ENCODE measurements around the gene LTBP2.

Gene LTBP2

GRCh38 chr14:74611650-74612349 lies at the start of gene LTBP2:
Gene LTBP2, minus strand, starts transcription at chr14:74612237. Its CDS starts 293 bp downstream, at chr14:74611944.
- DNase-seq = peak in 1 of 2 experiments; percentile 75

GRCh38 chr14:74660863-74661262 lies 48.8 kb upstream of the LTBP2 start:
- no peak for DNase-seq

- no peak for DNase-seq
These were observed 48.1 kb upstream of the LTBP2 start for GRCh38 chr14:74660167-74660566.

GRCh38 chr14:74658535-74659131 lies 46.6 kb upstream of the LTBP2 start:
- no peak for DNase-seq

- no peak for DNase-seq
These were observed 44.9 kb upstream of the LTBP2 start for GRCh38 chr14:74656964-74657363.

- no peak for DNase-seq
These were observed 43.8 kb upstream of the LTBP2 start for GRCh38 chr14:74655599-74656395.

GRCh38 chr14:74654931-74655330 lies 42.9 kb upstream of the LTBP2 start:
- no peak for DNase-seq

- DNase-seq = peak; percentile 17 to 43
These were observed 41.5 kb upstream of the LTBP2 start for GRCh38 chr14:74653386-74654138.

GRCh38 chr14:74652541-74652940 lies 40.5 kb upstream of the LTBP2 start:
- no peak for DNase-seq

GRCh38 chr14:74650927-74651686 lies 39.1 kb upstream of the LTBP2 start:
- no peak for DNase-seq

- DNase-seq = no peak
These were observed 37.6 kb upstream of the LTBP2 start for GRCh38 chr14:74649673-74650072.

GRCh38 chr14:74649167-74649566 lies 37.1 kb upstream of the LTBP2 start:
- no peak for DNase-seq

- DNase-seq = no peak
These were observed 36.6 kb upstream of the LTBP2 start for GRCh38 chr14:74648601-74649000.

GRCh38 chr14:74647678-74648461 lies 35.8 kb upstream of the LTBP2 start:
- DNase-seq = peak; percentile 61 to 87

GRCh38 chr14:74647061-74647677 lies 35.1 kb upstream of the LTBP2 start:
- DNase-seq = peak; percentile 63 to 94

GRCh38 chr14:74645756-74646470 lies 33.9 kb upstream of the LTBP2 start:
- no peak for DNase-seq

GRCh38 chr14:74645244-74645643 lies 33.2 kb upstream of the LTBP2 start:
- no peak for DNase-seq

- DNase-seq = no peak
These were observed 29.8 kb upstream of the LTBP2 start for GRCh38 chr14:74641601-74642391.

GRCh38 chr14:74638966-74639365 lies 26.9 kb upstream of the LTBP2 start:
- peak in 1 of 2 experiments; percentile 20 for DNase-seq
